HEK293 (cell line): ENCODE measurements around the gene RAD50.

Experiments
- EGR2 ChIP-seq: fragments of 450-650 bp; formaldehyde crosslinking; IDR thresholded peaks from 2 replicates; pipeline ENCODE4 v1.5.1; 2016; ENCODE audit warnings: low read depth, missing biosample characterization, missing genetic modification characterization
- KLF10 ChIP-seq: fragments of 450-650 bp; IDR thresholded peaks from 2 replicates; pipeline ENCODE4 v1.5.1; 2018; ENCODE audit warnings: missing biosample characterization, mild to moderate bottlenecking, missing genetic modification characterization
- ZNF24 ChIP-seq: fragments of 450-650 bp; formaldehyde crosslinking; IDR thresholded peaks from 2 replicates; pipeline ENCODE4 v1.5.1; 2016; ENCODE audit warnings: missing biosample characterization, missing genetic modification characterization
- ZNF707 ChIP-seq: fragments of 450-650 bp; formaldehyde crosslinking; IDR thresholded peaks from 2 replicates; pipeline ENCODE4 v1.5.1; 2016; ENCODE audit warnings: missing biosample characterization, missing genetic modification characterization
- ZNF785 ChIP-seq: fragments of 450-650 bp; formaldehyde crosslinking; IDR thresholded peaks from 2 replicates; pipeline ENCODE4 v1.5.1; 2016; ENCODE audit warnings: missing biosample characterization, missing genetic modification characterization
- TF ChIP-seq, protein P1 (sequence below): fragments of 450-650 bp; formaldehyde crosslinking; IDR thresholded peaks from 2 replicates; pipeline ENCODE4 v1.5.1; 2016; ENCODE audit warnings: missing biosample characterization, missing genetic modification characterization
- TF ChIP-seq, protein P2 (sequence below): fragments of 450-650 bp; formaldehyde crosslinking; IDR thresholded peaks from 2 replicates; pipeline ENCODE4 v1.5.1; 2016; ENCODE audit warnings: missing biosample characterization, missing genetic modification characterization, low read depth
- TF ChIP-seq, protein P3 (sequence below): fragments of 450-650 bp; formaldehyde crosslinking; IDR thresholded peaks from 2 replicates; pipeline ENCODE4 v1.5.1; 2016; ENCODE audit warnings: missing biosample characterization, missing genetic modification characterization, low read depth
- TF ChIP-seq, protein P4 (sequence below): fragments of 450-650 bp; IDR thresholded peaks from 2 replicates; pipeline ENCODE4 v1.5.1; 2018; ENCODE audit warnings: missing biosample characterization, mild to moderate bottlenecking, missing genetic modification characterization

DNA sequence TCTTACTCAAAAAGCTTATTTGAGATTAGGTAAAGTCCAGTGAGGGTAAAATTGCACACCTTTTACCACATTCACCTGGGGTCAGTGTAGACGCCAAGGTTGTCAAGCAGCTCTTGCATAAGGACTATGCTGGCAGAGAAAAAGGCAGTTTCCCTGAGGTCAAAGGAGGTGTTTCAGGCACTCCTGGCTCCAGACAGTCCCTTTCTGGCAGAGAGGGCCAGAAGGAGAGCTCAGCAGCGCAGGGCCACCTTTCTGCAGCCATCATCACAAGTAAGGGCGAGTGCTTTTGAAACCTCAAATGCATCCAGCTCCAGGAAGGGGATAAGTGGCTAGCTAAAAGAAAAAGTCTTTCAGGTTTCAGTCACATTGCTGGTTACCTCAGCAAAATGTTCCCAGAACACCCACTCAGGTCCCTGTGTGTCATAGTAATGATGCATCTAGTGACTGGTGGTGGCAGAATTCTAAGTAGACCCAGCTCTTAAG, 84.5 kb downstream of the RAD50 start:
- TF ChIP-seq, protein P1, sequence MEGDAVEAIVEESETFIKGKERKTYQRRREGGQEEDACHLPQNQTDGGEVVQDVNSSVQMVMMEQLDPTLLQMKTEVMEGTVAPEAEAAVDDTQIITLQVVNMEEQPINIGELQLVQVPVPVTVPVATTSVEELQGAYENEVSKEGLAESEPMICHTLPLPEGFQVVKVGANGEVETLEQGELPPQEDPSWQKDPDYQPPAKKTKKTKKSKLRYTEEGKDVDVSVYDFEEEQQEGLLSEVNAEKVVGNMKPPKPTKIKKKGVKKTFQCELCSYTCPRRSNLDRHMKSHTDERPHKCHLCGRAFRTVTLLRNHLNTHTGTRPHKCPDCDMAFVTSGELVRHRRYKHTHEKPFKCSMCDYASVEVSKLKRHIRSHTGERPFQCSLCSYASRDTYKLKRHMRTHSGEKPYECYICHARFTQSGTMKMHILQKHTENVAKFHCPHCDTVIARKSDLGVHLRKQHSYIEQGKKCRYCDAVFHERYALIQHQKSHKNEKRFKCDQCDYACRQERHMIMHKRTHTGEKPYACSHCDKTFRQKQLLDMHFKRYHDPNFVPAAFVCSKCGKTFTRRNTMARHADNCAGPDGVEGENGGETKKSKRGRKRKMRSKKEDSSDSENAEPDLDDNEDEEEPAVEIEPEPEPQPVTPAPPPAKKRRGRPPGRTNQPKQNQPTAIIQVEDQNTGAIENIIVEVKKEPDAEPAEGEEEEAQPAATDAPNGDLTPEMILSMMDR (tag by site-specific recombination), result no peak
- TF ChIP-seq, protein P2, sequence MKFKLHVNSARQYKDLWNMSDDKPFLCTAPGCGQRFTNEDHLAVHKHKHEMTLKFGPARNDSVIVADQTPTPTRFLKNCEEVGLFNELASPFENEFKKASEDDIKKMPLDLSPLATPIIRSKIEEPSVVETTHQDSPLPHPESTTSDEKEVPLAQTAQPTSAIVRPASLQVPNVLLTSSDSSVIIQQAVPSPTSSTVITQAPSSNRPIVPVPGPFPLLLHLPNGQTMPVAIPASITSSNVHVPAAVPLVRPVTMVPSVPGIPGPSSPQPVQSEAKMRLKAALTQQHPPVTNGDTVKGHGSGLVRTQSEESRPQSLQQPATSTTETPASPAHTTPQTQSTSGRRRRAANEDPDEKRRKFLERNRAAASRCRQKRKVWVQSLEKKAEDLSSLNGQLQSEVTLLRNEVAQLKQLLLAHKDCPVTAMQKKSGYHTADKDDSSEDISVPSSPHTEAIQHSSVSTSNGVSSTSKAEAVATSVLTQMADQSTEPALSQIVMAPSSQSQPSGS (tag by site-specific recombination), result no peak
- TF ChIP-seq, protein P3, sequence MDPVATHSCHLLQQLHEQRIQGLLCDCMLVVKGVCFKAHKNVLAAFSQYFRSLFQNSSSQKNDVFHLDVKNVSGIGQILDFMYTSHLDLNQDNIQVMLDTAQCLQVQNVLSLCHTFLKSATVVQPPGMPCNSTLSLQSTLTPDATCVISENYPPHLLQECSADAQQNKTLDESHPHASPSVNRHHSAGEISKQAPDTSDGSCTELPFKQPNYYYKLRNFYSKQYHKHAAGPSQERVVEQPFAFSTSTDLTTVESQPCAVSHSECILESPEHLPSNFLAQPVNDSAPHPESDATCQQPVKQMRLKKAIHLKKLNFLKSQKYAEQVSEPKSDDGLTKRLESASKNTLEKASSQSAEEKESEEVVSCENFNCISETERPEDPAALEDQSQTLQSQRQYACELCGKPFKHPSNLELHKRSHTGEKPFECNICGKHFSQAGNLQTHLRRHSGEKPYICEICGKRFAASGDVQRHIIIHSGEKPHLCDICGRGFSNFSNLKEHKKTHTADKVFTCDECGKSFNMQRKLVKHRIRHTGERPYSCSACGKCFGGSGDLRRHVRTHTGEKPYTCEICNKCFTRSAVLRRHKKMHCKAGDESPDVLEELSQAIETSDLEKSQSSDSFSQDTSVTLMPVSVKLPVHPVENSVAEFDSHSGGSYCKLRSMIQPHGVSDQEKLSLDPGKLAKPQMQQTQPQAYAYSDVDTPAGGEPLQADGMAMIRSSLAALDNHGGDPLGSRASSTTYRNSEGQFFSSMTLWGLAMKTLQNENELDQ (tag by site-specific recombination), result no peak
- TF ChIP-seq ZNF785 (tag by site-specific recombination) (no peak), ZNF24 (no peak), EGR2 (no peak), KLF10 (tag by site-specific recombination) (no peak), ZNF707 (no peak)
- TF ChIP-seq, protein P4, sequence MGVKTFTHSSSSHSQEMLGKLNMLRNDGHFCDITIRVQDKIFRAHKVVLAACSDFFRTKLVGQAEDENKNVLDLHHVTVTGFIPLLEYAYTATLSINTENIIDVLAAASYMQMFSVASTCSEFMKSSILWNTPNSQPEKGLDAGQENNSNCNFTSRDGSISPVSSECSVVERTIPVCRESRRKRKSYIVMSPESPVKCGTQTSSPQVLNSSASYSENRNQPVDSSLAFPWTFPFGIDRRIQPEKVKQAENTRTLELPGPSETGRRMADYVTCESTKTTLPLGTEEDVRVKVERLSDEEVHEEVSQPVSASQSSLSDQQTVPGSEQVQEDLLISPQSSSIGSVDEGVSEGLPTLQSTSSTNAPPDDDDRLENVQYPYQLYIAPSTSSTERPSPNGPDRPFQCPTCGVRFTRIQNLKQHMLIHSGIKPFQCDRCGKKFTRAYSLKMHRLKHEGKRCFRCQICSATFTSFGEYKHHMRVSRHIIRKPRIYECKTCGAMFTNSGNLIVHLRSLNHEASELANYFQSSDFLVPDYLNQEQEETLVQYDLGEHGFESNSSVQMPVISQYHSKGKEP (tag by site-specific recombination), result no peak
